Cardiac fibroblast (primary cell): Measurements from ENCODE around the gene MYEOV.

Experiments used
- DNase-seq, 2 donors: peaks; one replicate each; pipeline versions ENCODE4 v3.0.0 to v3.0.0-alpha.2; 2010; ENCODE audit warnings: low read depth in 2 of 2
- H3K4me3 ChIP-seq, 2 donors: replicated peaks in 1 of 2; 1 replicate in 1 of 2; 2 replicates in 1 of 2; pipeline ENCODE4 v1.5.1; 2011; ENCODE audit warnings: low read depth in 2 of 2, low read length in 2 of 2, mild to moderate bottlenecking in 2 of 2, moderate library complexity in 1 of 2
- TF ChIP-seq, protein P1 (sequence below): IDR thresholded peaks from one replicate; pipeline ENCODE4 v1.5.1; 2011; ENCODE audit warnings: low read depth, mild to moderate bottlenecking, low read length, inconsistent platforms

MYEOV gene

GRCh38 chr11:69285091-69285490, 8.9 kb upstream of the MYEOV start:
- DNase-seq = no peak
- H3K4me3 ChIP-seq = no peak overlapping the region
- TF ChIP-seq, protein P1, sequence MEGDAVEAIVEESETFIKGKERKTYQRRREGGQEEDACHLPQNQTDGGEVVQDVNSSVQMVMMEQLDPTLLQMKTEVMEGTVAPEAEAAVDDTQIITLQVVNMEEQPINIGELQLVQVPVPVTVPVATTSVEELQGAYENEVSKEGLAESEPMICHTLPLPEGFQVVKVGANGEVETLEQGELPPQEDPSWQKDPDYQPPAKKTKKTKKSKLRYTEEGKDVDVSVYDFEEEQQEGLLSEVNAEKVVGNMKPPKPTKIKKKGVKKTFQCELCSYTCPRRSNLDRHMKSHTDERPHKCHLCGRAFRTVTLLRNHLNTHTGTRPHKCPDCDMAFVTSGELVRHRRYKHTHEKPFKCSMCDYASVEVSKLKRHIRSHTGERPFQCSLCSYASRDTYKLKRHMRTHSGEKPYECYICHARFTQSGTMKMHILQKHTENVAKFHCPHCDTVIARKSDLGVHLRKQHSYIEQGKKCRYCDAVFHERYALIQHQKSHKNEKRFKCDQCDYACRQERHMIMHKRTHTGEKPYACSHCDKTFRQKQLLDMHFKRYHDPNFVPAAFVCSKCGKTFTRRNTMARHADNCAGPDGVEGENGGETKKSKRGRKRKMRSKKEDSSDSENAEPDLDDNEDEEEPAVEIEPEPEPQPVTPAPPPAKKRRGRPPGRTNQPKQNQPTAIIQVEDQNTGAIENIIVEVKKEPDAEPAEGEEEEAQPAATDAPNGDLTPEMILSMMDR = no peak

DNA sequence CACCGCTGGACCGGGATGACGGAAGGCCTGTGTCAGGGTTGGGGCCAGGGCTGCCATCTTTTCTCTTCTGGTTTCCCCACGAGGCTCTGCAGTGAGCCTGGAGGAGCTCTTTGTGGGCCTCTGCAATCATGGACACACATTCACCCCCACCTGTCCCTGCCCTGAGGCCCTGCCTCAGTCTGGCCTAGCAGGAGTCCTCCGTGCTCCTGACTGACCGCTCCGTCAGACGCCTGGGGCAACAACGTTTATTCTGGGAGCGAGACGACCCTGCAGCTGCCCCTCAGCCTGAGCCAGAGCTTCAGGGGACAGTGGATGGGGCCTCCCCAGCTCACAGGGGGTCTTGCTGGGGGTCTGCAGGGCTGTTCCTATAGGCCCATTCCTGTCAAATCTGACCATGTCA, 8.2 kb upstream of the MYEOV start:
- H3K4me3 ChIP-seq = no peak overlapping the region
- no peak for DNase-seq
- TF ChIP-seq, protein P1 = no peak

GRCh38 chr11:69286374-69287371, 7.3 kb upstream of the MYEOV start:
- H3K4me3 ChIP-seq = no peak overlapping the region
- TF ChIP-seq, protein P1 = no peak
- no peak for DNase-seq

- no peak overlapping the region for H3K4me3 ChIP-seq
- DNase-seq = no peak
- TF ChIP-seq, protein P1 = no peak
Measured at GRCh38 chr11:69287968-69288882, 5.7 kb upstream of the MYEOV start.

DNA sequence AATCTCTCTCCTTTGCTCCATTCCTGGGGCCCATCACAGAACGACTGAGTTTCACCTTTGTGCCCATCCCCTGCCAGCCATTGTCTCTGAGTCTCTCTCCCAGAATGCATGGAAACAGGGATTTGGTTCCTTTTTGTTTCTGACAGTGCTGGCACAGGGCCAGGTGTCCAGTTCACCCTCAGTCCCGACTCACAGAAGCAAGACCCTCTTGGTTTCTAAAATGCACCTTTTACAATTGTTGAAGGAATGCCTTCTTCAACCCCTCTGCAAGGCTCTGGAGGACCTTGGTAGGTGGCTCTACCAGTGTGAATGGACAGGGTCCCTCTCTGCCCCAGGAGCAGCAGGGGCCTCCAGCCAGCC, 5.1 kb upstream of the MYEOV start:
- TF ChIP-seq, protein P1 = no peak

DNA sequence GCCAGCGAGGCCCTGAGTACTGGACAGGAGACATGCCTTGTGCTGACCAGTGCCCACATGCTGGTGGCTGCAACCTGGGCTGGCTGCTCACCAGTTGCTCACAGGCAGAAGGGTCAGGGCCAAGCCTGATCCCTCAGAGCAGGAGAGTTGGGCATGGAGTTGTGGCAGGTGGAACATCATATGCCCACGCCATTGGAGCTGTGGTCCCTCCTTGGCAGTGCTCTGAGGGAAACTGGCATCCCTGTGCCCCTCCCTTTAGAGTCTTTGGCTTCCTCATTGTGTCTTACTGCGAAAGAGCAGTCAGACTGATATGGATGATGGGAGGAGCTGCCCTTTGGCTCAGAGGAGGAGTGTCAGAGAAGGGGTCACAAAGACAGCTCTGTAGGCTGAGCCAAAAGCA, 3.1 kb upstream of the MYEOV start:
- no peak for DNase-seq
- TF ChIP-seq, protein P1 = no peak
- no peak overlapping the region for H3K4me3 ChIP-seq

More for the DNA sequence above, 5.1 kb upstream of the MYEOV start:
- no peak for DNase-seq
- no peak overlapping the region for H3K4me3 ChIP-seq
